ENCODE data around the gene AMMECR1. TPM values are rescaled to one million over a fixed set of nuclear protein-coding genes. Genes with fewer than 3 reads are reported as not detected.

The AMMECR1 gene
- total and polyA plus RNA-seq, 2 of the 13 experiments (the other 11 are each of a cell fraction or from before 2014, with no cell fraction given): 3.1 to 7.5 TPM

DNA sequence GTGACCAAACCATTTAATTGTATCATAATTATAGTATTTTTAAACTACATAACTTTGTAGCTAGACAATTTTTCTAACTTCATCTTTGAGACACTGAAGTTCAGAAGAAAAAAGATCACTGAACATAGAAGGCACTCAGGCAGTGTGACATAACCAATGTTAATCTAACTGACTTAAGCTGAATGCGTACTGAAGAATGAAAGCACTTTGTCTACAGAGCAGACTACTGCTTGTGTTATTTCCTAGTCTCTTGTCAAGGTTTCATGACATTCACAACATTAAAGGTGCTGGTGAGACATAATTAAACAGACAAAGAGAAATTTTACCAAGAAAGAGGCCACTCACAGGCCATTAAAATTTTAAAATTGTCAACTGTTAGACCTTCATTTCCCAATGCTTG lies 13.5 kb downstream of the AMMECR1 start (continued):
- no peak for TF ChIP-seq DR1 (CRISPR knock-in tag; IDR thresholded peaks at IDR 0.05)
- no peak for TF ChIP-seq ETV6 (CRISPR knock-in tag; conservative IDR thresholded peaks at IDR 0.05)
- TF ChIP-seq, protein P1, sequence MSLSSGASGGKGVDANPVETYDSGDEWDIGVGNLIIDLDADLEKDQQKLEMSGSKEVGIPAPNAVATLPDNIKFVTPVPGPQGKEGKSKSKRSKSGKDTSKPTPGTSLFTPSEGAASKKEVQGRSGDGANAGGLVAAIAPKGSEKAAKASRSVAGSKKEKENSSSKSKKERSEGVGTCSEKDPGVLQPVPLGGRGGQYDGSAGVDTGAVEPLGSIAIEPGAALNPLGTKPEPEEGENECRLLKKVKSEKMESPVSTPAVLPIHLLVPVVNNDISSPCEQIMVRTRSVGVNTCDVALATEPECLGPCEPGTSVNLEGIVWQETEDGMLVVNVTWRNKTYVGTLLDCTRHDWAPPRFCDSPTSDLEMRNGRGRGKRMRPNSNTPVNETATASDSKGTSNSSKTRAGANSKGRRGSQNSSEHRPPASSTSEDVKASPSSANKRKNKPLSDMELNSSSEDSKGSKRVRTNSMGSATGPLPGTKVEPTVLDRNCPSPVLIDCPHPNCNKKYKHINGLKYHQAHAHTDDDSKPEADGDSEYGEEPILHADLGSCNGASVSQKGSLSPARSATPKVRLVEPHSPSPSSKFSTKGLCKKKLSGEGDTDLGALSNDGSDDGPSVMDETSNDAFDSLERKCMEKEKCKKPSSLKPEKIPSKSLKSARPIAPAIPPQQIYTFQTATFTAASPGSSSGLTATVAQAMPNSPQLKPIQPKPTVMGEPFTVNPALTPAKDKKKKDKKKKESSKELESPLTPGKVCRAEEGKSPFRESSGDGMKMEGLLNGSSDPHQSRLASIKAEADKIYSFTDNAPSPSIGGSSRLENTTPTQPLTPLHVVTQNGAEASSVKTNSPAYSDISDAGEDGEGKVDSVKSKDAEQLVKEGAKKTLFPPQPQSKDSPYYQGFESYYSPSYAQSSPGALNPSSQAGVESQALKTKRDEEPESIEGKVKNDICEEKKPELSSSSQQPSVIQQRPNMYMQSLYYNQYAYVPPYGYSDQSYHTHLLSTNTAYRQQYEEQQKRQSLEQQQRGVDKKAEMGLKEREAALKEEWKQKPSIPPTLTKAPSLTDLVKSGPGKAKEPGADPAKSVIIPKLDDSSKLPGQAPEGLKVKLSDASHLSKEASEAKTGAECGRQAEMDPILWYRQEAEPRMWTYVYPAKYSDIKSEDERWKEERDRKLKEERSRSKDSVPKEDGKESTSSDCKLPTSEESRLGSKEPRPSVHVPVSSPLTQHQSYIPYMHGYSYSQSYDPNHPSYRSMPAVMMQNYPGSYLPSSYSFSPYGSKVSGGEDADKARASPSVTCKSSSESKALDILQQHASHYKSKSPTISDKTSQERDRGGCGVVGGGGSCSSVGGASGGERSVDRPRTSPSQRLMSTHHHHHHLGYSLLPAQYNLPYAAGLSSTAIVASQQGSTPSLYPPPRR (CRISPR knock-in tag; IDR thresholded peaks at IDR 0.05; ENCODE audit: borderline replicate concordance): no peak
- no peak for TF ChIP-seq HDAC1 (CRISPR knock-in tag; IDR thresholded peaks at IDR 0.05)
- no peak for TF ChIP-seq ZNF891 (CRISPR knock-in tag; IDR thresholded peaks at IDR 0.05)

DNA sequence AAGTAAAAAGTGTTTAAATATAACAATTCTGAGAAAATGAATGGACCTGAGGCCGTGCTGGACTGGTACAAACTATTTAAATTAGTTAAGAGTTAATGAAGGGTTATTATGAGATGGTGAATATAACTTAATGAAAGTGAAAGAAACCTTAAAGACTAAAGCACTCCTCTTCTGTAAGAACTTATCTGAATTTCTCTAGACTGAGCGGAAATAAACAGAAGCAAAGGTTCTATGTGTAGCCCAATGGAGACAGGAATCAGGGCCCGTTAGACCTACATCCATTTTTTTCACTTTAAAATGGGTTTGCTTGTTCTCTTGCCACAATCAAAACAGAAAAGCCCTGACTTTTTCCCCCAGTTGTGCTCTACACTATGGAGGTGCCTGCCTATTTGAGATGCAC lies 14.9 kb downstream of the AMMECR1 start:
- H3K79me2 ChIP-seq (ENCODE audit: insufficient read depth, low read length): no peaks in the 10 kb centered on the region
- intact Hi-C loops (cut with micrococcal nuclease; ENCODE audit: unreplicated experiment) (no loop called here), in situ Hi-C loops (cut with HindIII; ENCODE audit: extremely low pct_ligation_motif_present, low pct_unique_long_range_greater_than_20kb) (no loop called here)
- DNase-seq (ENCODE audit: low spot score) (no peak), FAIRE-seq (no peak), ATAC-seq (no peak)
- no peaks in the 10 kb centered on the region for H4K20me1 ChIP-seq (ENCODE audit: insufficient read depth, low read length)
- ChIA-PET CTCF (ENCODE audit: low intra/inter-chr PET ratio, low total read pairs) (no interaction called here), POLR2A (no interaction called here)
- H2AFZ ChIP-seq (ENCODE audit: low read length): no peak overlapping the region
- no peak overlapping the region for H3K4me3 ChIP-seq (replicated peaks in 1 of 3; ENCODE audit: insufficient read depth in 1 of 3, low read depth in 2 of 3, low read length in 3 of 3)
- no TSS peak for BruUV-seq (replicated peaks)
- no peak overlapping the region for H3K9ac ChIP-seq (ENCODE audit: insufficient read depth, low read depth, low read length)
- no peaks in the 10 kb centered on the region for H3K9me3 ChIP-seq (ENCODE audit: low read length)
- TF ChIP-seq BHLHE40 (IDR thresholded peaks at IDR 0.05; ENCODE audit: low read length) (no peak), IRF2 (CRISPR knock-in tag; IDR thresholded peaks at IDR 0.05) (no peak), PTBP1 (IDR thresholded peaks at IDR 0.05; ENCODE audit: low read depth, low read length, poor library complexity, severe bottlenecking) (no peak), POLR2G (IDR thresholded peaks at IDR 0.05; ENCODE audit: low read depth, low read length) (no peak), PRMT3 (CRISPR knock-in tag; IDR thresholded peaks at IDR 0.05; ENCODE audit: borderline replicate concordance, low read depth) (no peak), ZNF292 (CRISPR knock-in tag; IDR thresholded peaks at IDR 0.05; ENCODE audit: borderline replicate concordance, low read depth) (no peak), DPF2 (CRISPR knock-in tag; IDR thresholded peaks at IDR 0.05; ENCODE audit: borderline replicate concordance, low read depth) (no peak), MYNN (CRISPR knock-in tag; IDR thresholded peaks at IDR 0.05; ENCODE audit: low read depth) (no peak), ZSCAN30 (CRISPR knock-in tag; IDR thresholded peaks at IDR 0.05) (no peak), KLF6 (CRISPR knock-in tag; IDR thresholded peaks at IDR 0.05) (no peak), ZNF570 (CRISPR knock-in tag; IDR thresholded peaks at IDR 0.05; ENCODE audit: borderline replicate concordance) (no peak), FOXC1 (CRISPR knock-in tag; IDR thresholded peaks at IDR 0.05; ENCODE audit: borderline replicate concordance) (no peak), TBL1XR1 (IDR thresholded peaks at IDR 0.05; ENCODE audit: borderline replicate concordance, low read length, partially characterized antibody) (no peak), ZNF839 (CRISPR knock-in tag; IDR thresholded peaks at IDR 0.05; ENCODE audit: borderline replicate concordance) (no peak)
- no peak overlapping the region for H3K27ac ChIP-seq (ENCODE audit: extremely low read length, insufficient read depth, low read length)
- no peaks in the 10 kb centered on the region for H3K36me3 ChIP-seq (replicated peaks in 1 of 2; ENCODE audit: control insufficient read depth in 1 of 2, insufficient read depth in 2 of 2, low read length in 2 of 2)
- no peaks in the 10 kb centered on the region for H3K4me1 ChIP-seq (ENCODE audit: insufficient read depth, low read length)
- WGBS (ENCODE audit: low lambda C conversion rate): 95% methylated on average over 3 of the region's 3 CpGs
- H3K4me2 ChIP-seq (ENCODE audit: low read depth, low read length): no peak overlapping the region
- H3K27me3 ChIP-seq (ENCODE audit: control insufficient read depth in 1 of 2, insufficient read depth in 2 of 2, low read length in 2 of 2): no peaks in the 10 kb centered on the region

Measured in HepG2 (cell line).